HG03097 (cell line): ENCODE measurements around the gene RSPH1.
A peak's percentile ranks its signal among the peaks of the same experiment; 100 is the strongest.

Experiments
- ATAC-seq: cut with Tn5 transposase; IDR thresholded peaks from one replicate; pipeline ENCODE4 v1.9.1; 2021; ENCODE audit not compliant: unreplicated experiment, low FRiP score

Gene RSPH1

DNA sequence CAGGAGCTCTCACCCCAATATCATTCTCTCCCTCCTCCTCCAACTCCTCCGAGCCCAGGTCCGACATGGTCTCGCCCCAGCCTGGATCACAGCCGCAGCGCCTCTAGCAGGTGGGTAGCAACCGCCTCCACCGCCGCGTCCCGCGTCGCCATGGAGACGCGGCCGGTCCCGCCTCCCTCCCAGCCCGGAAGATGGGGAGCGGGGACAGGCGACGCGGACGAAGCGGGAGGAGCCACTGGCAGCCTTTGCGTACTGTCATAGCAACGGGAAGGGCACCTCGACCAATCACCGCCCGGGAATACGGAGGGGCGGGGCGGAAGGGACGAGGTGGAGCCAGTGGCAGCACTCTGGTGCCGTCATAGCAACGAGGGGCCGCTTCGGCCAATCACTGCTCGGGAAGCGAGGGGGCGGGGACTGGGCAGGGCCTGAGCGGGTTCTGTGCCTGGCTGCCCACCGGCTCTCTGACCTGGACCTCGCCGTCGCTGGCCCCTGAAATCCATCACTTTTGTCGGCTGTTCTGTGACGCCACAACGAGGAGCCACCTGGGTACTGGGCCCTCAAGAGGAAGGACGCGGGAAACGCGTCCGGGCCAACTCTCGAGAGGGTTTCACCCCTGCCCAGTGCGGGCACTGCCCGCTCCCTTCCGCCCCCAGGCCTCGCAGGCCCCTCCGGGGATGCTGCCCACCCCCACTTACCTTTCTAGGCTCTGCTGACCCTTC lies at the start of gene RSPH1:
Gene RSPH1 (minus strand): TSS at position 105 of the 719 bp plus-strand sequence. CDS start 38 bp downstream, at position 67.
- peak; percentile 97 for ATAC-seq

GRCh38 chr21:42545745-42546144 lies 49.7 kb upstream of the RSPH1 start:
- no peak for ATAC-seq

GRCh38 chr21:42545317-42545716 lies 49.3 kb upstream of the RSPH1 start:
- no peak for ATAC-seq

- ATAC-seq, result no peak
These were observed 48.5 kb upstream of the RSPH1 start for GRCh38 chr21:42544544-42544943.

DNA sequence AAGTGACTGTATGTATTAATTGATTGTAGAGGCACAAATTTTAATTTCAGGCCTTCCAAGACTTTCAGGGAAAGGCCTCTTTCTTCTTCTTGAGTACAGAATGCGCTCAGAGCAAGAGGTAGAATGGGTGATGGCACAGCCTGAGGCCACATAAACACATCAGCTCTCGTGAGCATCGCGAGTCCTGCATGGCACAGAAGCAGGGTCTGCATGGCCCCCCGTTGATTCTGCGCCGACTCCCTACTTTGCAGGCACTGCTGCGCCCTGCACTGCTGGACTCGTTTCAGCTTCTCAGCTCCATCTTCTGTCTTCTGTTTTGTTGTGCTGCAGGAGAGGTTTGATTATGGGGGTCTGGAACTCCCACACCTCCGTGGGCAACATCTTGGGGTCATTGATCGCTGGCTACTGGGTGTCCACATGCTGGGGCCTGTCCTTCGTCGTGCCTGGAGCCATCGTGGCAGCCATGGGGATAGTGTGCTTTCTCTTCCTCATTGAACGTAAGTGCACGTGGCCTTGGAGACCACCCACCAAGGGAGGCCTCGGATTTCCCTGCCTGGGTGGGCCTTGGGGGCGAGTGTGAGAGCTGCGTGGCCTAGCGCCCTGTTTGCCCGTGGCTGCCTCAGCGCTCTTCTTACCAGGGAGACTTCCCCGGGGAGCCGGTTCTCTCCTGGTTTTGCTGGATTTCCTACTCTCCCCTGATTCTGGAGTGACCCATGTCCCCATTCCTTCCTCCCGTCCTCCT lies 47.3 kb upstream of the RSPH1 start:
- no peak for ATAC-seq

- ATAC-seq, result no peak
These were observed 46.6 kb upstream of the RSPH1 start for GRCh38 chr21:42542596-42542995.

- ATAC-seq, result no peak
These were observed 46.2 kb upstream of the RSPH1 start for GRCh38 chr21:42542196-42542595.

GRCh38 chr21:42541618-42542017 lies 45.6 kb upstream of the RSPH1 start:
- no peak for ATAC-seq

- ATAC-seq, result no peak
These were observed 45.1 kb upstream of the RSPH1 start for GRCh38 chr21:42541174-42541573.

DNA sequence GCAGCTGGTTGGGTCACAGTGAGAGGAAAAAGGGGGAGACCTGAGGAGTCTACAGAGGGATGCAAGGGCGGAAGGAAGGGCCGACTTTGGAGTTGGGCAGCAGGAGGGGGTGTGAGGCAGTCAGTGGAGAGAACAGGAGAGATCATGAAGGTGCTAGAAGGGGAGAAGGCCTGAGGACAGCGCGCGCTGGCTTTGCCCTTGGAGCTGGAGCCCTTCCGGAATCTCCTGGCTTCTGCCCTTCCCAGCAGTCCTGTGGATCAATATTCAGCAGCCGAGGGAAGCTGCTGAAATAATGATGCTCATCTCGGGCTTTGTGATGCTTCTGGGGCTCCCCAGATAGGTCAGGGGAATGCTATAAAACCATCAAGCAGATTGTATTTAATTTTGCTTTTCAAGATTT lies 44.4 kb upstream of the RSPH1 start:
- ATAC-seq, result no peak

DNA sequence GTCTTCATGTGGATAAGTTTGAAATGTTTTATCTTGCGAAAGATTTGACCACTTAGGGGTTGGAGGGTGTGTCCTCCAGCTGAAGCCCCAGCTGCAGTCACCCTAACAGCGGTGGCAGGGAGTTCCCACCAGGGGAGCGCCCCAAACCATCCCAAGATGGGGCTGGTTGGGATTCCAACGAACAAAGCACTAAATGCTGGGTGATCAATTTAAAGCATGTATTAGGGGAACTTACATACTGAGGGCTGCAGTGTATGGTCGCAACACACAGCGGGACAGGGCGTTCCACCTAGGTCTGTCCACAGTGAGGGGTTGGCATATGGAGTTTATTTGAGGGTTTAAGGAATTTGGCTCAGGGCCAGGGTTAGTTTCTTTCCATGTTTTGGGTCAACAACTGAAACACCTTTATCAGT lies 43.9 kb upstream of the RSPH1 start:
- no peak for ATAC-seq

GRCh38 chr21:42539342-42539741 lies 43.3 kb upstream of the RSPH1 start:
- no peak for ATAC-seq

DNA sequence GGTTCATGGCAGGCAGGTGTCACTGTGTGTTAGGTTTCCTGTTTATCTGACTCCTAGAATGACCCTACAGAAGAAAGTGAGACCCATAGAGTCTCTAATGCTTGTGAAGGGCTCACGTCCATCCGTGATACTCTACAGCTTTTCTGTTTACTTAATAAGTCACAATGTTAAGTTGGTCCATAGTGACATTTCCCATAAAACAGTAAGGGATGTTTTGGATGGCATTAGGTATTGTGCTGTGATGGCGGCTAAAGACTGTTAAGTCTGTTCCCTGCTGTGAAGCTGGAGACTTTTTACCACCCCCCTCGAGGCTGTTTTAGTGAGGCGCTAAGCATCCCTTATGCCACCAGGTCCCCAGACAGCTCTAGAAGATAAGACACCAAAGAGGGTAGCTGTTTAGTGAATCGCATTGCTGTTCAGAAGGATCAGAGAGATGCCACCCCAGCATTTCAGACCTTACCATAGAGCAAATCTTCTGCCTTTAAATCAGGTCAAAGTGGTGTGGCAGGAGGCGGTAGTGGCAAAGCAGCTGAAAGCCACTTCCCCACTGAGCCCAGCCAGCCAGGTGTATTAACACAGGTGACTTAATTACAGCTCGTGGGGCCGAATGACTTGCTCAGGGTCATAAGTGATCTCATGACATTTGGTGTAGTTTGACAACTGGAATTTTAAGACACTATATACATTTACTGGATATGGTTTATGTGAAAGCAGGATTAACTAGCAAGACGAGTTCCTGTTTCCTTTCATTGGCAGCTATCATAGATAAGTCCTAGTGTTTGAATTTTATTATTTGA lies 42.7 kb upstream of the RSPH1 start:
- no peak for ATAC-seq

DNA sequence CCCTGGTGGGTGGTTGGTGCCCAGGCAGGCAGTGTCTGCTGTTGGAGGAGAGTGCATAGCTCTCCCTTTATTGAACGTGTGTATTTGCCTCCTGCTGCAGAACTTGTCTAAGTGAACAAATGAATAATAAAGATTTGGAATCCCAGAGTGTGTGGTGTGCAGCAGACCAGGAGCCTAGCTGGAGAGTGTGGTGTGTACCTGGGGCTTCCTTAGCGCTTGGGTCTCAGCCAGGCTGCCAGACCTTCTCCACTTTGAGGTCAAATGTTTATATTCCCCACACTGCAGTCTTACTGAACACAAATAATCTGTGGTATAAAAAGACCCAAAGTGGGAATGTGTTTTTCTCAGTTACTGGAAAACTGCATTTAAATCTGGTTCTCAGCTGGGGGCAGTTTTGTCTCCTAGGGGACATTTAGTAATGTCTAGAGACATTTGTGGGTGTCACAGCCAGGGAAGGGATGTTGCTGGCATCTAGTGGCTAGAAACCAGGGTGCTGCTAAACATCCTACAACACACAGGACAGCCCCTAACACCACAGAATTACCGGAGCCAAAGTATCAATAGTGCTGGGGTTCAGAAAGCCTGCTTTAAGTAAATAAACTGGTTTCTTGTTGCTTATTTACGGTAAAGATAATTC lies 41.2 kb upstream of the RSPH1 start:
- ATAC-seq, result no peak

GRCh38 chr21:42536601-42537000 lies 40.6 kb upstream of the RSPH1 start:
- ATAC-seq, result no peak

DNA sequence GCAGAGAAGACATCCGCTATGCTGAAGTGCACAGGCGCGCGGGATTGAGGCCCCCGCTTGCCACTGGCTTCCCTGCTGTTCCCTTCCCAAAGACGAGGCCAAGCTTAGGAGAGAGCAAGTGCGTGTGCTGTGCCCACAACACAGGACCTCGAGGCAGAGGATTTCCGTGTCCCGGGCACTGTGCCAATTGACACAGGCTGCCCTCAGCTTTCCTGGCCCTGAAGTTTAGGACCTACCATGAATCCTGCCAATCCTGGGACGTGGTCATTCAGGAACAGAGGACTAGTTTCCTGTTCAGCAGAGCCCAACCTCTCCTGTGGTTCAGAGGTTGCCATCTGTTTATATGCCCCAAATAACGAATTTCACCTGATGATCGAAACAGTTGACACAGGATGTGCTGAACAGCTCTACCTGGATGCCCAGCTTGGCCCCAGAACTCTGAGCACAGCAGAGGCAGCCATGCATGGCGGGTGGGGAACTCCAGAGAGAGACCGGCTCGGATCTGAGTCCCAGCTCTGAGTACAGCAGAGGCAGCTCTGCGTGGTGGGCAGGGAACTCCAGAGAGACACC lies 39.7 kb upstream of the RSPH1 start:
- ATAC-seq, result peak; percentile 46

GRCh38 chr21:42534421-42535378 lies 38.7 kb upstream of the RSPH1 start:
- peak; percentile 38 for ATAC-seq

GRCh38 chr21:42533963-42534355 lies 37.9 kb upstream of the RSPH1 start:
- ATAC-seq, result no peak

GRCh38 chr21:42533306-42533962 lies 37.4 kb upstream of the RSPH1 start:
- ATAC-seq, result no peak
